Measurements from ENCODE around the gene WNT3. TPM values are rescaled to one million over a fixed set of nuclear protein-coding genes. Genes with fewer than 3 reads are reported as not detected.

The WNT3 gene
- total and polyA plus RNA-seq, 2 of the 8 experiments (the other 6 are each of a cell fraction or from before 2014, with no cell fraction given): 0.56 to 2.0 TPM

DNA sequence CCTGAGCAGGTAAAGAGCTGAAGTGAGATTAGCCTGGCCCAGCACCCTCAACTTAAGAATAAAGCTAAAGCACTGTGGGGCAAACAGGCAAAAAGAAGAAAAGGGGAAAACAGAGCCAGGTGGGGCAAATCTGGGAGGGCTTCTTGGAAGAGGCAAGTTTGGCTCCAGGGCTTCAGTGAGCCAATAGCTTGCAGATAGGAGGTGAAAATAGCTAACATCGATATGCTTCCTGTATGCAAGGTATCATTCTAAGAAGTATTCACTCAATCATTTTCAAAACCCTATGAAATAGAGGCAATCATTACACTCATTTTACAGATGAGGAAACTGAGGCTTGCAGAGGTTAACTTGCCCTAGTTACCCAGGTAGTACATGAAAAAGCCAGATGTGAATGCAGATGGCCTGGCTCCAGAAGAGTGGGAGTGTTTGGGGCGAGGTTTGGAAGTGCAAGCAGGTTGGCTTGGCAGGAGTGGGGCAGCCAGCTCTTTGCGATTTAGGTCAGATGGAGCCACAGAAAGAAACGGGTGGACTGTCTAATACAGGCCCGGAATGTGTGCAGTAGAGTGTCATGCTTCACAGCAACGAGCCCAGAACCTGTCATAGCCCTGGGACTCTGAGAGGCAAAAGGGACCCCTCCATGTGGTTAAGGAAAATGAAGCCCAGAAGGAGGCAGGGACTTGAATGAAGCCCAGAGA lies 5.7 kb downstream of the WNT3 start:
- CTCF ChIA-PET (ENCODE audit: partially characterized antibody): interaction anchor here (0.6 to 3.0 kb wide), 7 partner anchors 9 to 130 kb away, joined by 3 to 14 read pairs (median 4); no protein-coding TSS in a partner anchor
- FAIRE-seq: no peak

More for the DNA sequence above, 5.7 kb downstream of the WNT3 start:
- H3K4ac ChIP-seq (replicated peaks; ENCODE audit: insufficient read length, low read depth, low read length): no peak overlapping the region
- no peak overlapping the region for H4K8ac ChIP-seq (ENCODE audit: extremely low read depth, insufficient read depth, low read length)
- no peak overlapping the region for H3K23ac ChIP-seq (ENCODE audit: insufficient read length)
- H2BK120ac ChIP-seq (replicated peaks; ENCODE audit: low read depth, low read length): no peak overlapping the region
- H4K91ac ChIP-seq (replicated peaks; ENCODE audit: insufficient read length, low read length): no peak overlapping the region
- POLR2A ChIA-PET (ENCODE audit: partially characterized antibody): interaction anchor here (0.9 to 1.2 kb wide), 3 partner anchors 18 to 556 kb away, joined by 3 read pairs; no protein-coding TSS in a partner anchor
- peaks cover 13 to 36% (median 30%) of the 10 kb centered on the region in 4 experiments for H3K27me3 ChIP-seq (replicated peaks in 1 of 4; ENCODE audit: control insufficient read depth in 3 of 4, extremely low read depth in 1 of 4, insufficient read depth in 3 of 4, low read length in 3 of 4)
- H2BK12ac ChIP-seq (ENCODE audit: low read depth, low read length): no peak overlapping the region
- H3K79me2 ChIP-seq (ENCODE audit: control insufficient read depth in 1 of 2, insufficient read depth in 2 of 2, low read length in 2 of 2): no peaks in the 10 kb centered on the region
- H2BK15ac ChIP-seq (ENCODE audit: low read length): no peak overlapping the region
- H3K4me1 ChIP-seq (replicated peaks in 1 of 4; ENCODE audit: control insufficient read depth in 3 of 4, insufficient read depth in 4 of 4, low read length in 3 of 4): peaks cover 0 to 30% (median 10%) of the 10 kb centered on the region in 4 experiments; a peak in 6 of 7 replicates
- H3K79me1 ChIP-seq (ENCODE audit: low read depth, low read length): no peaks in the 10 kb centered on the region; the same call in 1 of the 2 replicates
- H4K20me1 ChIP-seq (replicated peaks in 1 of 2; ENCODE audit: control insufficient read depth in 1 of 2, insufficient read depth in 2 of 2, low read length in 2 of 2): peaks cover 0 to 4% of the 10 kb centered on the region in 2 experiments
- H3K4me3 ChIP-seq (ENCODE audit: extremely low read depth in 1 of 4, insufficient read depth in 2 of 4, low read depth in 3 of 4, low read length in 4 of 4): no peak overlapping the region
- H3K9me3 ChIP-seq (ENCODE audit: insufficient read depth in 2 of 2, low read depth in 1 of 2, low read length in 1 of 2): no peaks in the 10 kb centered on the region
- no peak overlapping the region for H4K5ac ChIP-seq (ENCODE audit: insufficient read length, low read depth, low read length)
- H2AK5ac ChIP-seq (ENCODE audit: low read depth, low read length): no peak overlapping the region
- WGBS, 2 experiments (ENCODE audit: extremely low coverage in 1 of 2, insufficient coverage in 1 of 2, insufficient read length in 1 of 2, insufficient replicate concordance in 2 of 2, low coverage in 1 of 2, low lambda C conversion rate in 2 of 2, missing lambda C conversion rate in 1 of 2): 85% methylated on average over 6 of the region's 6 CpGs; no CpG with 5 or more reads in 1 of the 2 experiments
- no peak overlapping the region for H3K56ac ChIP-seq (replicated peaks; ENCODE audit: insufficient read length, low read depth, low read length)
- no peak overlapping the region for H2BK5ac ChIP-seq (ENCODE audit: low read depth, low read length)
- no peak overlapping the region for H2AFZ ChIP-seq (ENCODE audit: low read length)
- H2BK20ac ChIP-seq (ENCODE audit: low read length): no peak overlapping the region
- H3K4me2 ChIP-seq (ENCODE audit: insufficient read depth in 1 of 2, low read depth in 2 of 2, low read length in 2 of 2): no peak overlapping the region
- no peak overlapping the region for H3K18ac ChIP-seq (ENCODE audit: extremely low read depth, low read length)
- no peak overlapping the region for H3K14ac ChIP-seq (ENCODE audit: insufficient read length)
- H3K23me2 ChIP-seq (ENCODE audit: low read depth, low read length): peaks cover 3% of the 10 kb centered on the region; the same call in 1 of the 2 replicates
- no peaks in the 10 kb centered on the region for H3K36me3 ChIP-seq (ENCODE audit: control insufficient read depth in 2 of 4, insufficient read depth in 4 of 4, low read length in 3 of 4)
- H3K27ac ChIP-seq (ENCODE audit: low read depth, low read length): no peak overlapping the region
- no peak for DNase-seq (ENCODE audit: low read depth in 1 of 2, low spot score in 2 of 2)
- H3K9ac ChIP-seq (replicated peaks in 1 of 4; ENCODE audit: extremely low read depth in 1 of 4, low read depth in 3 of 4, low read length in 3 of 4): no peak overlapping the region

Data from H1 (cell line).